Measurements from ENCODE around the gene NOSTRIN.
"Not testable (repeated sequence)": the region's sequence is repeated elsewhere in the genome, so short reads cannot be mapped to it uniquely, and the experiment has no call there.

GRCh38 chr2:168867164-168867563, 64.7 kb downstream of the NOSTRIN start:
- TF ChIP-seq MAX (IDR thresholded peaks at IDR 0.05); CTCF (IDR thresholded peaks at IDR 0.05; ENCODE audit: control extremely low read depth in 1 of 3, insufficient read depth in 1 of 3, low read depth in 1 of 3, low read length in 3 of 3); EZH2 (IDR thresholded peaks at IDR 0.05; ENCODE audit: low read depth, low read length, severe bottlenecking); POLR2A (IDR thresholded peaks at IDR 0.05; ENCODE audit: control extremely low read depth in 1 of 2, low read depth in 2 of 2, low read length in 2 of 2); TAF7 (optimal IDR thresholded peaks at IDR 0.05; ENCODE audit: borderline replicate concordance, low read depth, low read length); TAF1 (IDR thresholded peaks at IDR 0.05; ENCODE audit: low read depth, low read length); ASH2L (IDR thresholded peaks at IDR 0.05; ENCODE audit: low read length); BACH1 (IDR thresholded peaks at IDR 0.05; ENCODE audit: low read length): not testable (repeated sequence)

Data from H1 (cell line).